Activated CD4-positive, alpha-beta T cell treated with anti-CD3 and anti-CD28 coated beads, Interleukin-2, Interleukin-4, amounts not matched to agents 100 ng/mL and 50 ng/mL, durations not matched to agents 16 hours and 8 hours (primary cell): ENCODE data around the gene DMAC2.
A peak's percentile ranks its signal among the peaks of the same experiment; 100 is the strongest.
"Not testable (repeated sequence)": the region's sequence is repeated elsewhere in the genome, so short reads cannot be mapped to it uniquely, and the experiment has no call there.

Experiments
- DNase-seq: peaks from one replicate; pipeline ENCODE4 v3.0.0-alpha.2; 2020; ENCODE audit warnings: low spot score

The DMAC2 gene

DNA sequence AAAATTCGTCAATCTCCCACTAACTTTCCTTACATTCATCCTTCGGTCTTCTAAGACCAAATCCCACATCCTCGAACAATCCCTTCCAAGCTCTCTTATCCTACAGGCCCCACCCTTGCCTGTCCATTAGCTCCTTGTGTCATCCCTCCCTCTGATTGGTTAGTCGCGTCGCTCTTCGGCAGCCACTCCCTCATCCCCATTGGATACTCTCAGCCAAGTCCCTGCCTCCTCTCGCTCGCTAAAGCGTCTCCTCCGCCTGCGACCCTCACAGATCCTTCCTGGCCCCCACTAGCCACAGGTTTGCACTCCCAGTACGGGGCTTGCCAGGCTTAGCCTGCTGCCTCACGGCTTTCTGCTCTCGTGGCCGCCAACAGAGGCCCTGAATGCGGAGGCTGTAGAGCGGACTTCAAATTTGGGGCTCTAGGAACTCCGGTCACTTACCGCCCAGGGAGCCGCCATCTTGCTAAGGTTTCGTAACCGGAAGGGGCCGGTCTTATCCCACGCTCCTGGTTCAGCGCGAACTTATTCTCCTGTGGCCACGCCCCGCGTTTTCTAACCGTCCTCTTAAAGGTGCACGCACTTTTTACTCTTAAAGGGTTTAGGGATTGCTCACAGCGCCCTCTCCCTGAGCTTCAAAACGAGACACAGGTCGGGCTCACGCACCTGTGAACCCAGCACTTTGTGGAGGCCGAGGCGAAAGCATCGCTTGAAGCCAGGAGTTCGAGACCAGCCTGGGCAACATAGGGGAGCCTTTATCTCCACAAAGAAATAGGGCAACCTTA lies at the start of gene DMAC2:
Gene DMAC2, minus strand, starts transcription at position 472 of the 782 bp plus-strand sequence. Its CDS starts 13 bp downstream, at position 459.
- peak; percentile 97 for DNase-seq

DNA sequence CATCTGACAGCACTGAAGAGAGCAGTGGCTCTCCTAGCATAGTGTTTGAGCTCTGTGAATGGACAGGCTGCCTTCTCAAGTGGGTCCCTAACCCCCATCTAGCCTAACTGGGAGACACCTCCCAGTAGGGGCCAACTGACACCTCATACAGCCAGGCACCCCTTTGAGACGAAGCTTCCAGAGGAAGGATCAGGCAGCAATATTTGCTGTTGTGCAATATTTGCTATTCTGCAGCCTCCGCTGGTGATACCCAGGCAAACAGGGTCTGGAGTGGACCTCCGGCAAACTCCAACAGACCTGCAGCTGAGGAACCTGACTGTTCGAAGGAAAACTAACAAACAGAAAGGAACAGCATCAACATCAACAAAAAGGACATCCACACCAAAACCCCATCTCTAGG lies 47.2 kb upstream of the DMAC2 start:
- DNase-seq: not testable (repeated sequence)

DNA sequence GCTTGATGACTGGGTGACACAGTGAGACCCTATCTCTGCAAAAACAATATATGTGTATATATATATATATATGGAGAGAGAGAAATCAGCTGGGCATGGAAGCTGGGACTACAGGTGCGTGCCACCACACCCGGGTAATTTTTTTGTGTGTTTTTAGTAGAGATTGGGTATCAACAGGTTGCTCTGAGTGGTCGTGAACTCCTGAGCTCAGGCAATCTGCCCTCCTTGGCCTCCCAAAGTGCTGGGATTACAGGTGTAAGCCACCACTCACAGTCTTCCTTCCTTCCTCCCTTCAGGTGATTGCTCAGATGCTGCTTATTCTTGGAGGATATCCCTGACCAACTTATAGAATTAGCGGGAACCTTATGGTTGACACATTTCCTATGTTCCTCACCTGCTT lies 45.1 kb upstream of the DMAC2 start:
- no peak for DNase-seq

DNA sequence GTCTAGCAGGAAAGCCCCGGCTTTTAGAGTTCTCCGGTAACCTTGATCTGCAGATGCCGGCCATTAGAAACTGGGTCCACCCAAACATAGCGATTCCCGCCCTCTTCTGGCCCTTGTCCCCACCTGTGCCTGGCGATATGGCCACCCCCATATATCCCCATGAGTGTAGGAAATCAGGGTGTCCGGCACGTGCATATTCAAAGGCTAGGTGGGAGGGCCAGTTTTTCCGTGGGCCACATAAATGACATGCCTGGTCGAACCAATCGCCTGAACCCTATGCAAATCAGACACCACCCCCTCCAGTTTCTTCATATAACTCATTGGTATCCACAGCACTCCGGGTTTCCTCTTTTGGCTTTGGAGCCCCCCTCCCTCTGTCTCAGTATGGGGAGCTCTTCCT lies 40.6 kb upstream of the DMAC2 start:
- DNase-seq: no peak

DNA sequence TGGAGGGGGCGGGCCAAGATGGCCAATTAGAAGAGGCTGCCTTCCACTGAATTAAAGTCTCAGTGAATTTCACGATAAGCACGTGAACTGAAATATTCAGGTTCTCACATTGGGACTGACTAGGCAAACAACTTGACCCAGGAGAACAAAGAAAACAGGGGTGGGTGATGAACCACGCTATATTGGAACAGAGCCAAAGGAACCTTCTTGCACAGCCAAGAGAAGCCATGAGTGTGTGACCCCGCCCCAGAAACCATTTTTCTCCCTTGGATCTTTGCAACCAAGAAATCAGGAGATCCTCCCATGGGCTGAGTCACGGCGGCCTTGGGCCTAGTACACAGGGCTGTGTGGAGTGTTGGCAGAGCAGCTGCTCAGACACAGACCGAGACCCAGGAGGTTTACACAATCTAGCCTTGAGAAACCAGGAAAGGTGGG lies 40.1 kb upstream of the DMAC2 start:
- no peak for DNase-seq

DNA sequence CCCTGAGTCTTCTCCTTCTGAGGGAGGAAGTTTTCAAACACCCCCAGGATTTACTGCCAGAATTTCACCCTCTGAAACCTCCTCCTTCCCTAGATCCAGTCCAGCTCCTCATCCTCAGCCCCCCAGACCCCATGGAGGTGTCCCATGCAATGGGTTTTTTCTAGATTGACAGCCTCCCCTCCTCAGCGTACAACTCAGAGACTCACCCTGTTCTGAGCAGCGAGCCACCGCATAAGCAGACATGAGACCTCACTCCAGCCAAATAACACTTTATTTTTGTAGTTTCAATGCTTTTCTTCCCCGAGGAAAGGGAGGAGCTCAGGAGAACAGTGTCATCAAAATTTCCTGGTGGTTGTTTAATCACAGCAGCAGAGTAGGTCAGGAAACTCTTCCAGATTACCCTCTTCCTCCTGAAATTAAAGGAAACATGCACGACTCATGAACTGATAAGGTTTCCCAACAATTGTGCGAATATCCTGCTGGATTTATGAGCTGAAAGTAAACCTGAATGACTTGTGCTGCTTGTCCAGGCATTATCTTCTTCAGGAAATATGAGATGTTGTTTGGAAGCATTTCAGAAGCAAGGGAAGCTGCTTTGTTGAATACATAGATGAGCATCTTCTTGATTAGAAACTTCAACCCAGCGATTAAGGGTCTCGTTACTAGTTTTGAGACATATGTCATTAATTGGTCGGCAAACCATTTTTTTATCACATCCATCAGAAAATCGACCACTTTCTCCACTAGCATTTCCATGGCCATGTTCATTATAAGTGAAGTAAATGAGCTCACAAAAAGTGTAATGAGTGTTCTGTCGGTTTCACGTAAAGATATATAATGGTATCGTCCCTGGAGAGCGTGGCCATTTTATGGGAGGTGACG lies 39.4 kb upstream of the DMAC2 start:
- DNase-seq: no peak

DNA sequence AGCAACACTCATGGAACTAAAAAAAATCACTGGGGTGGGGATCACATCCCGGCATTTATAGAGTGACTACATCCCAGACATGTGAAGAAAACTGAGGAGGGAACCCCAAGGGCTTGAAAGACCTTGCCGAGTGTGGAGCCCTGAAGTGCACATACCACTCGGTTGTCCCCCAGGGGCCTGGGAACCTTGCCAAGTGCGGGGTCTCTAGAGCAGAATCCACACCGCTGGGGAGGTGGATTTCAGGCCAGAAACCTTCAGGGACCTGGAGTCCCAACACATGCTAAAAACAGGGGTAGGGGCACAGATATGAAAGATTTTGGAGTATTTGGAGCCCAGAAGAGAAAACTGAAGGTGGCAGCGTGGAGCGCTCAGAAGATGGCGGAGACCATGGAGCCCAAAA lies 38.5 kb upstream of the DMAC2 start:
- DNase-seq: no peak

DNA sequence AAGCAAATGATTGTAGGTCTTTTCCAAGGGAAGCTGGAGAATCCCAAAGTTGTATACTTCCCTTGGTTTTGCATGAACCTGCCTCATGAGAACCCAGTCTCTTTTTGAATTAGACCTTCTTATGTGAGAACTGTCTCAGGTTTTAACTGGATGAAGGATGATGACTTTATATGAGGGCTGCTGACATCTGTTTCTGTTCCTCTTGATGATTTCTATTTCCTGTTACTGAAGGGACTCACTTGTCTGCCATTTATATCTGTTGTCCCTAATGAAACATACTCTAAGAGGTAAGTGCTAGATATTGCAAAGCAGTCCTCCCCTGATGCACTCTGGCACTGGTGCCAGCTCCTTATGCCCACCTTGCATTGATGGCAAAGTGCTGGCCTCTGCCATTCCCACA lies 36.9 kb upstream of the DMAC2 start:
- no peak for DNase-seq

DNA sequence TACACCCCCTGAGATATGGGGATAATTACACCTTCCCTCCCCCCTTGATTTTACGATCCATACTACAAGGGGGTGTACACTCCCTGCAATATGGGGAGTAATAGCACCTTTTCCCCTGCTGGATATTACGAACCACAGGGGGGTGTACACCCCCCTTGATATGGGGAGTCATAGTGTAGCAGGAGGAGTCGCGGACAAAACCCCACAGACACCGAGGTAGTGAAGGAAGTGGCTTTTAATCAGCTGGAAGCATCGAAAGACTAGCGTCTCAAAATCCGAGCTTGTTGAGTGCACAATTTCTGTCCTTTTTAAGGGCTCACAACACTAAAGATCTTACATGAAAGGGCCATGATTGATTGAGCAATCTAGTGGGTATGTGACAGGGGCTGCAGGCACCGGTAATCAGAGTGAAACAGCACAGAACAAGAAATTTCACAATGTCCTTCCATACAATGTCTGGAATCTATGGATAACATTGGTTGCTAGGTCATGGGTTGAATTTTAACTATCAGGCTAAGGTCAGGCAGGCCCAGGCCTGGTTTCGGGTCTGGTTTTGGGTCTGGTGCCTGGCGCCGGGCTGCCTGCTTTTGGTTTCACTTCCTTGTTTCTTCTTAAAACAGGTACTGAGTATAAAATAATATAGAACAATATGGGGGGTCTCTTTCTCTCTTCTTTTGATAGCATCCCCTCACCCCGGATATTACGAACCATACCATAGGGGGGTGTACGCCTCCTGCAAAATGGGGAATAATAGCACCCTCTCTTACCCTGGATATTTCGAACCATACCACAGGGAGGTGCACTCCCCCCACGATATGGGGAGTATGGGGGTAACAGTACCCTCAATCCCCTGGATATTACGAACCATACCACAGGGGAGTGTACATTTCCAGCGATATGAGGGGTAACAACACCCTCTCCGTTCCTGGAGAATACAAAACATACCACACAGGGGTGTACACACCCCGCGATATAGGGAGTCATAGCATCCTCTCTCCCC lies 23.8 kb upstream of the DMAC2 start:
- not testable (repeated sequence) for DNase-seq

DNA sequence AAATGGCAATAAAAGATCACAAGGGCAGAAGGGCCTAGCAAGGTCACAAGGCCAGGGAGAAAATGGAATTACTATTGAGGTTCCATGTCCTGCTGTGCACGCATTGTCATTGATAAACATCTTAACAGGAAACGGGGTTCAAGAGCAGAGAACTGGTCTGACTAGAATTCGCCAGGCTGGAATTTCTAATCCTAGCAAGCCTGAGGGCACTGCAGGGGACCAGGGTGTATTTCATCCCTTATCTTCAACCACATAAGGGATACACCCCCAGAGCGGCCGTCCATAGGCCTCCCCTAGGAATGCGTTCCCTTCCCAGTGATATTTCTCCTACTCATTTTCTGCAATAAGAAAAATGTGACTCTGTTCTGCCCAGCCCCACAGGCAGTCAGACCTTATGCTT lies 22.8 kb upstream of the DMAC2 start:
- DNase-seq: no peak

DNA sequence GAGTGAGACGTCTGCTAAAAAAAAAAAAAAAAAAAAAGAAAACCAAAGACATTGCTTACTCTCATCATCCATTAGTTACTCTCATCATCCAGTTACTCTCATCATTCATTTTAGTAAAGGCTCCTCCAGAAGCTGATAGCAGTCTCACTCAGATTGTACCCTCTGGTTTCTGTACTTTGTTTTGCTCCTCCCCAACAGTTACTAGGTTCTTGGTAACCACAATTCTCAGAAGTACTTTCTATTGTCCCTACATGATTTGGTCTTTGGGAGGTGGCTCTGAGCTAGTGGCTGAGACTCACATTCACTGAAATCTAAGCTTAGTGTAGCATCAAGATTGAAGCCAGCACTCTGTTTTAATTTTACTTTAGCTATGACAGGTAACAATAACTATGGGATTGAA lies 17.5 kb upstream of the DMAC2 start:
- peak; percentile 69 for DNase-seq

DNA sequence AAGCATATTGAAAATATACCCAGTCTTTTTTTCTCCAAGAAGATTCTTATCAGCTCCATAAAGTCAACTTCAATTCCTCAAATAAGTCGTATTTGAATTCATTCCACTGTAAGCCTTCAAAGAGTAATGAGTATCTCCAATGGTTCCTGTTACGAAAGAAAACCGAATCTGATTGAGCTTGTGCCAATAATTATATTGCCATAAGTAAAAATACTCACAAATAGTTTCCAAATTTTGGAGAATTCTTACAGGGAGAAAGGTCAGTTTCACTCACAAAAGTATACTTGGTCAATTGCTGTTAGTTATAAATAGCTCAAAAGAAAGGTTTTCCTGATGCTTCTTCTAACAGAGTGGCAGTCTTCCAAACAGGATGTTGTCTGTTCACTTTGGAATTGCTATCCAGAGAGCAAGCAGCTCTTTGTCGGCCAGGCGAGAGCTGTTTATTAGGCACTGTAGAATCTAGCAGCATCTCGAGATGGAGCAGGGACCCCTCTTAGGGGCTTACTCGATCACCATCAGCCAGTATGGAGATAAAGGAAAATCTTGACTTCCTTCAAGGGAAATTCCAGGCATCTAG lies 16.7 kb upstream of the DMAC2 start:
- no peak for DNase-seq

DNA sequence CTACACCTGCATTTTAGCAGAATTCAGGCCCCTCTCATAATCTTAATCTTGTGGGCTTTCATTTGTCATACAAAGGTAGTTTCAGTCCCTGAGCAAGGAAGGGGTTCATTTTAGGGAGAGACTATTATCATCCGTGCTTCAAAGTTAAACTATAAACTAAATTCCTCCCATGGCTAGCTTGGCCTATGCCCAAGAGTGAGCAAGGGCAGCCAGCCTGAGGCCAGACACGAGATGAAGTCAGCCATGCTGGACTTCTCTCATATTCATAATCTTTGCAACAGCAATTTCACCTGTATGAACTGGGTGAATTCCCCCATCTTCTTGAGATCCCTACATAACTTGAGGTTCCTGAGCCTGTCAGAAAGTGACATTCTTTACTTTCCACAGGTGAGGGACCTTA lies 16.2 kb upstream of the DMAC2 start:
- DNase-seq: no peak

DNA sequence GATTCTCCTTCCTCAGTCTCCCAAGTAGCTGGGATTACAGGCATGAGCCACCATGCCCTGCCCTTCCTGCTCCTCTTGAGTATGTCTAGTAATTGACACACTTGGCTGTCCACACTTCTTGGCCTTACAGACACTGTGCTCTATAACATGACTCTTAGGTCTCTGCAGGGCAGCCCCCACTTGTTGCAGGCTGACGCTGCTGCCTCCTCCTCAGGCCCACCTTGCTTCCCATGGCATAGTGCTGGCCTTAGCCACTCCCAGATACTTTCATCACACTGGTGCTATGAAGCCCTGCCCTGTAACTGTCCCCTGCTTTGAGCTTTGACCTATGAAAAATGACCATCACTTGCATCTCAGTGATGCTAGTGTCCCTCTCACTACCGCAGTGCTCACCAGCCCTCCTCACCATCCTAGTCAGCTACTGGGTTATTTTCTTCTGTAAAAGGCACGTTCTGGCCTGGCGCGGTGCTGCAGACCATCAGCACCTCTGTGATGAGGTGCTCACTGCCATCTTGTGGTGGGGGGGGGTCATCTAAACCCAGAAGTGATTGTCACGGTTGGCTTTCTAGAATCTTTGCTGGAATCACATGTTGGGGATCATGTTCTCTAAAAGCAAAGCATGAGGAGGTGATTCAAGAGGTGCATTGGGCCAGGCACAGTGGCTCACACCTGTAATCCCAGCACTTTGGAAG lies 13.0 kb upstream of the DMAC2 start:
- DNase-seq: no peak

DNA sequence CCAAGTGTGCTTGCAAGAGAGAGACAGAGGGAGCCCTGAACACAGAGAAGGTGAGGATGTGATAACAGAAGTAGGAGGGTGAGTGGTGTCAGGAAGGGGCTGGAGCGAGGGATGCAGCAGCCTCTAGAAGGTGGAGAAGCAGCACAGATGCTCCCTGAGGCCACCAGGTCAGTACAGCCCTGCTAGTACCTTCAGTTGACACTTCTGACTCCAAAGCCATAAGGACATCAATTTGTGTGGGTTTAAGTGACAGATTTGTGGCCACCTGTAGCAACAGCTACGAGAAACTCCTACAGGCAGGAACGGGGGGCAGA lies 10.1 kb upstream of the DMAC2 start:
- no peak for DNase-seq

DNA sequence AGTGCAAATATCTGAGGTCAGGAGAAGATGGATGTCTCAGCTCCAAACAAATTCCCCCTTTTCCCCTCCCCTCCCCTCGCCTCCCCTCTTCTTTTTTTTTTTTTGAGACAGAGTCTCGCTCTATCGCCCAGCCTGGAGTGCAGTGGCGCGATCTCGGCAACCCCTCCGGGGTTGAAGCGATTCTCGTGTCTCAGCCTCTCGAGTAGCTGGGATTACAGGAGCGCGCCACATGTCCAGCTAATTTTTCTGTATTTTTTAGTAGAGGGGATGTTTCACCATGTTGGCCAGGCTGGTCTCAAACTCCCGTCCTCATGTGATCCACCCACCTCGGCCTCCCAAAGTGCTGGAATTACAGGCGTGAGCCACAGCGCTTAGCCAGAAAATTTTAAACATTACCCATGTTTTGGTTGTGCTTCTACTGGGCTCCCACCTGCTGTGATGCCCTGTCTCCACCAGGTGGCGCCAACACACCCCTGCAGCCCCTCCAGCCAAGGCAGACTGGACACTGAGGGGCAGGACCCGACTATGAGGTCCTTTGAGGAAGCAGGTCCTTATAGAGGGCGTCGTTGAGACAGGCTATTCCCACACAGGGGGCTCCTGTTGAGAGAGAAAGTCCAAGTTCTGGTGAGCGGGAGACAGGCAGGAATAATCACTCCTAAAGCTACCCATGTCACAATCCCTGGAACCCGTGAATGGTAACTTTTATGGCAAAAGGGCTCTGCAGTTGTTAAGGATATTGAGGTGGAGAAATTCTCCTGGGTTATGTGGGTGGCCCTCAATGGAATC lies 9.6 kb upstream of the DMAC2 start:
- DNase-seq: peak; percentile 78

DNA sequence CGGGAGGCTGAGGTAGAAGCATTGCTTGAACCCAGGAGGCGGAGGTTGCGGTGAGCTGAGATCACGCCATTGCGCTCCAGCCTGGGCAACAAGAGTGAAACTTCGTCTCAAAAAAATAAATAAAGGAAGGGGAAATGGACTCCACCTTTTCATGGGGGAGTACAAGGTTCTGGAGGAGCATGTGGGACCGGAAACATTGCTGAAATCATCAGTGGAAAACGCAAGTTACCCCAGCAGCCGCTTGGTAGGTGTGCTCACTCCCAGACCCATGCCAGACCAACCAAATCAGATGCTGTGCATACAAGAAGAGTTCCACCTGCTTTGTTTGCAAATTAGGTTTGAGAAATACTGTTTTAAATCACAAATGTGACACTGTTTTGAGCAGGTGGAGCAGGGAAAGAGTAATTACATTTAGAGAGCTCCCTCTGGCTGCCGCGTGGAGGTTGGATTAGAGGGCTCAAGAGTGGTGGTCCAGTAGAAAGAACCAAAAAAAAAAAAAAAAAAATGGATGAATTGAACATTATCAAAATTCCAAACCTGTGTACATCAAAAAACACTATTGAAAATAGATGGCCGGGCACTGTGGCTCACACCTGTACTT lies 8.1 kb upstream of the DMAC2 start:
- DNase-seq: no peak

DNA sequence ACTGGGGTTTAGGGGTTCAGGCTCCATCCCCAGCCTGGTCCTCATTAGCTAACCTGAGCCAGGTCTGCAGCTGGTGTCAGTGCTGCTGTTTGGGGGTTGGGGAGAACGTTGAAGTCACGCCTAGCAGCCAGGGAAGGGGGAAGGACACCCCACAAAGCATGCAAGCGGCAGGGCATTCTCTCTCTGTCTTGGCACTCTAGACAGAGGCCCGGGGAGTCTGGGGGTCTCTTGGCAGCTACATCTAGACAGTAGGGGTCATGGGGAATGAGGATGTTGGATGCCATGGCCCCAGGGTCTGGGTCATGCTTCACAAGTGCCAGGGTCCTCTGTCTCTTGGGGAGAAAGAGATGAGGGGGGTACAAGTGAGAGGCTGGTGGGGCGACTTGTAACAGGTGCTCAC lies 5.9 kb upstream of the DMAC2 start:
- no peak for DNase-seq

DNA sequence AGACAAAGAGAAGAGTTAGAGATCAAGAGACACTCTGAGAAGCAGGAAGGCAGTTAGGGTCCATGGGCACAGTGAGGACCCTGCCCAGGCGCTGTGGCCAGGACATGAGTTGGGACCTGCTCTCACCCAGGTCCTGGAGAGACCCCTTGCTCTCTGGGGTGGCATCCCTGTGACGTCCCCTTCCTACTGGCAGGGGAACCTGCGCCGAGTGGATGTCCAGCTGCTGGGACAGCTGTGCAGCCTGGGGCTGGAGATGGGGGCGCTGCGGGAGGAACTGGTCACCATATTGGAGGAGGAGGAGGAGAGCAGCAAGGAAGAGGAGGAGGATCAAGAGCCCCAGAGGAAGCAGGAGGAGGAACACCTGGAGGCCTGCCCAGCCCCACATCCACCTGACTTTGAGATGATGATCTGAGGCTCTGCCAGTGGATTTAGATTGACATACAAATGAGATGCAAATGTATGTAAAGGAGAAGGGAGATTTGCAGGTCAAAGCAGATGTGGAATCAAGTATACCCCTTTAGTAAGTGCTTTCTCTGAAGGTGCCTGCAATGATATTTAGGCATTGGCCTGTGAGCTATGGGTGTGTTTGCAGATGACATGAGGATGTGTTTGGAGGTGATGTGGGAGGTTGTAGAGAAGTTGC lies 4.2 kb upstream of the DMAC2 start:
- no peak for DNase-seq
